Esophagus squamous epithelium (tissue), 5 donors: Measurements from ENCODE around the gene WFDC10A. TPM values are rescaled to one million over a fixed set of nuclear protein-coding genes. Genes with fewer than 3 reads are reported as not detected.
"Not testable (repeated sequence)": the region's sequence is repeated elsewhere in the genome, so short reads cannot be mapped to it uniquely, and the experiment has no call there.

ENCODE experiments used
- DNase-seq: peaks from one replicate; lab custom pipeline; 2025; lab: John Stamatoyannopoulos, UW
- H3K27ac ChIP-seq, 4 donors: fragments of 200-600 bp; sonication (generic); one replicate each; pipeline ENCODE4 v1.5.1; 2016 to 2019; ENCODE audit warnings: mild to moderate bottlenecking in 1 of 4
- H3K27me3 ChIP-seq, 4 donors: fragments of 200-600 bp; sonication (generic); 1 replicate in 3 of 4; 2 replicates in 1 of 4; pipeline versions ENCODE4 v1.5.1 to v1.6.0; 2017 to 2021; ENCODE audit warnings: antibody characterized with exemption in 1 of 4
- H3K36me3 ChIP-seq, 3 donors: fragments of 200-600 bp; sonication (generic); one replicate each; pipeline ENCODE4 v1.5.1; 2016 to 2019
- H3K4me1 ChIP-seq, 3 donors: fragments of 200-600 bp; sonication (generic); one replicate each; pipeline ENCODE4 v1.5.1; 2017 to 2019
- H3K4me3 ChIP-seq, 4 donors: fragments of 200-600 bp; sonication (generic); 1 replicate in 3 of 4; 2 replicates in 1 of 4; pipeline ENCODE4 v1.5.1; 2016 to 2019; ENCODE audit warnings: mild to moderate bottlenecking in 2 of 4, moderate library complexity in 1 of 4
- H3K9me3 ChIP-seq, 3 donors: fragments of 200-600 bp; sonication (generic); one replicate each; pipeline ENCODE4 v1.5.1; 2016 to 2019
- POLR2A ChIP-seq, 4 donors: fragments of 450-650 bp; IDR thresholded peaks; one replicate each; pipeline ENCODE4 v1.6.1; 2017; ENCODE audit warnings: antibody characterized with exemption in 4 of 4, mild to moderate bottlenecking in 4 of 4, moderate library complexity in 3 of 4
- WGBS, 2 donors: methylation state at CpG; one replicate each; pipeline ENCODE4 v1.1.5; 2018; 5-methylcytosine and 5-hydroxymethylcytosine counted together
- intact Hi-C: fragments of 100-400 bp; cut with DNase I; formaldehyde crosslinking; loops from one replicate; pipeline ENCODE4 v1.15.0; 2022
- total RNA-seq, 4 donors: library from RNA; depleted of rRNA; stranded (reverse); fragments of >200 nt; gene quantifications; one replicate each; pipeline ENCODE4 v1.1.0, GENCODE V29; 2016
- TF ChIP-seq, protein P1 (sequence below), 6 experiments: fragments of 450-650 bp in 4 of 6; fragments of 200-600 bp in 2 of 6; sonication (generic) in 2 of 6; IDR thresholded peaks; one replicate each; pipeline ENCODE4 v1.5.1; 2016 to 2019; ENCODE audit warnings: antibody characterized with exemption in 6 of 6, mild to moderate bottlenecking in 4 of 6, moderate library complexity in 4 of 6
- donor health status: DM: yes; HTN: yes; CAD: no.

WFDC10A gene
- total RNA-seq, 4 donors from 2014 or later = not detected

DNA sequence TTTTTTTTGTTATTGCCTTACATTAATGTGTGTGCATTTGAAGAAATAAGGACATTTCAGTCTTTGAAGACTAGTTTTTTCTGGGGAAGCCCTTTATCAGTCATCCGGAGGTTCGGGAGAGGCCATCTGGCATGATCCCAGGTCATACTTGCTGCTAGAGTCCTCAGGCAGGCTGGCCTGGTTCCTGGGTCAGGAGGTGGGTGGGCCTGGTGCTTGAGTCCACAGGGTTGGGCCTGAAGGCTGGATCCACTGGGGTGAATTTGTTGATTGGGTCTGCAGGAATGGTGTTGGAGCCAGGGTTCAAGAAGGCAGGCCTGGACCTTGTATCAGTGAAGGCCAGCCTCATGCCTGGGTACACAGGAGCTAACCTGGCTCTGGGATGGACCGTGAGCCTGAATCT is 17.3 kb downstream of the WFDC10A start:
- 78 to 92% methylated on average over 2 to 3 of the region's 3 CpGs for WGBS, 2 donors
- intact Hi-C loops = no loop called here
- no peaks in the 10 kb centered on the region for H3K9me3 ChIP-seq
- DNase-seq = no peak
- no peak overlapping the region for H3K27ac ChIP-seq
- TF ChIP-seq POLR2A (IDR thresholded peaks at IDR 0.05) = no peak
- TF ChIP-seq, protein P1, sequence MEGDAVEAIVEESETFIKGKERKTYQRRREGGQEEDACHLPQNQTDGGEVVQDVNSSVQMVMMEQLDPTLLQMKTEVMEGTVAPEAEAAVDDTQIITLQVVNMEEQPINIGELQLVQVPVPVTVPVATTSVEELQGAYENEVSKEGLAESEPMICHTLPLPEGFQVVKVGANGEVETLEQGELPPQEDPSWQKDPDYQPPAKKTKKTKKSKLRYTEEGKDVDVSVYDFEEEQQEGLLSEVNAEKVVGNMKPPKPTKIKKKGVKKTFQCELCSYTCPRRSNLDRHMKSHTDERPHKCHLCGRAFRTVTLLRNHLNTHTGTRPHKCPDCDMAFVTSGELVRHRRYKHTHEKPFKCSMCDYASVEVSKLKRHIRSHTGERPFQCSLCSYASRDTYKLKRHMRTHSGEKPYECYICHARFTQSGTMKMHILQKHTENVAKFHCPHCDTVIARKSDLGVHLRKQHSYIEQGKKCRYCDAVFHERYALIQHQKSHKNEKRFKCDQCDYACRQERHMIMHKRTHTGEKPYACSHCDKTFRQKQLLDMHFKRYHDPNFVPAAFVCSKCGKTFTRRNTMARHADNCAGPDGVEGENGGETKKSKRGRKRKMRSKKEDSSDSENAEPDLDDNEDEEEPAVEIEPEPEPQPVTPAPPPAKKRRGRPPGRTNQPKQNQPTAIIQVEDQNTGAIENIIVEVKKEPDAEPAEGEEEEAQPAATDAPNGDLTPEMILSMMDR (IDR thresholded peaks at IDR 0.05) = no peak
- no peaks in the 10 kb centered on the region for H3K4me1 ChIP-seq
- peaks cover 0 to 9% (median 0%) of the 10 kb centered on the region in 4 donors for H3K27me3 ChIP-seq
- H3K36me3 ChIP-seq = no peaks in the 10 kb centered on the region
- H3K4me3 ChIP-seq = no peak overlapping the region

DNA sequence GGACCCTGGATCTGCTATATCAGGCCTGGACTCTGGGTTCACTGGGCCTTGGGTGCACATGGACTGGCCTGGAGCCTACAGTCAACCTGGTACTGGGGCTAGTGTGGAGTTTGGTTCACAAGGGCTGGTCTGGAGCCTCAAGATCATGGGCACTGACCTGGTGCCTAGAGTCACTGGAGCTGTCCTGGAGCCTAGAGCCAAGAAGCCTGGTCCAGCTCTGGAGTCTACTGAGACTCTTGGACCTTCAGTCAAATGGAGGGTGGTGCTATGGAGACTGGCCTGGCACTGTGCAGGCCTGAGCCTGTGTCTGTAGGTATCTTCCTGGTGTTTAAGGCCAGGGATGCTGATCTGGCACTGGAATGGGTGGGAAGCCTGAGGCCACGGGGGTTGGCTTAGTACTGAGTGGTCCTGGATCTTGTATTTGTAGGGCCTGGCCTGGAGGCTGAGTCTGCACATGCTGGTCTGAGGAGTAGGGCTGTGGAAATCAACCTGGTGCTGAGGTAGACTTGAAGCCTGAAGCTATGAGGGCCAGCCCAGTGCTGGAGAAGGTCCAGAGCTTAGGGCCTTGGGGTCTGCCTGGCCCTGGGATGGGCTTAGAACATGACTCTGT is 18.0 kb downstream of the WFDC10A start:
- intact Hi-C loops = no loop called here
- Histone ChIP-seq H3K27me3 (peaks cover 0 to 9% (median 0%) of the 10 kb centered on the region in 4 donors), H3K4me3 (no peak overlapping the region), H3K36me3 (no peaks in the 10 kb centered on the region), H3K9me3 (no peaks in the 10 kb centered on the region), H3K4me1 (no peaks in the 10 kb centered on the region), H3K27ac (no peak overlapping the region)
- DNase-seq = no peak
- TF ChIP-seq, protein P1 (IDR thresholded peaks at IDR 0.05) = no peak
- 60% methylated on average over 1 of the region's 1 CpG; no CpG with 5 or more reads in 1 of the 2 donors for WGBS, 2 donors

DNA sequence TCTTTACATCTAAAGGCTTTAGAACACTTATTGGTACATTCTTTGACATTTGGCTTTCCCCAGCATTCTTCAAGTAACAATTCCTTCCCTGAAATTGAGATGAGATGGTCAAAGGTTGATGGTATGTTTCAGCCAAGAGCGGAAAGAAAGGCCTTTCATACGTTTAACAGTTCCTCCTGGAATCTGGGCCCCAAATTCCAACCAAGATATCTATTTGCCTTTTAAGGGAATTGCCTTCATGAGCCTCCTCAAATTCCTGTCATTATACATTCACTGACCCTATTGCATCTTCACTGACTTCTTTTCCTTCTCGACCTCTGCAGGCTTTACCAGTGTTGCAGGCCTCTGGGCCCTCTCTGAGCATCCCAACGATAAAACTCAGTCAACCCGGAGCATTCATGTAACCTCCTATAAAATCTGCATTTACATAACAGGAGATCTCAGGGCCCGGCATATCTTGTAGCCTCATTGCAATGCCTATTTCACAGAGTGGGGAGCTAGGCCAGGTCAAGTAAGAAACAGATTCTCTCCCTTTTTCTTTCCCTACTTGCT is 19.8 kb downstream of the WFDC10A start:
- Histone ChIP-seq H3K27ac (no peak overlapping the region), H3K36me3 (no peaks in the 10 kb centered on the region), H3K9me3 (no peaks in the 10 kb centered on the region), H3K4me1 (no peaks in the 10 kb centered on the region), H3K4me3 (no peak overlapping the region), H3K27me3 (peaks cover 0 to 9% (median 0%) of the 10 kb centered on the region in 4 donors)
- intact Hi-C loops = no loop called here
- TF ChIP-seq, protein P1 (IDR thresholded peaks at IDR 0.05) = no peak
- TF ChIP-seq POLR2A (IDR thresholded peaks at IDR 0.05) = no peak
- 76 to 86% methylated on average over 6 of the region's 6 CpGs for WGBS, 2 donors
- DNase-seq = no peak

DNA sequence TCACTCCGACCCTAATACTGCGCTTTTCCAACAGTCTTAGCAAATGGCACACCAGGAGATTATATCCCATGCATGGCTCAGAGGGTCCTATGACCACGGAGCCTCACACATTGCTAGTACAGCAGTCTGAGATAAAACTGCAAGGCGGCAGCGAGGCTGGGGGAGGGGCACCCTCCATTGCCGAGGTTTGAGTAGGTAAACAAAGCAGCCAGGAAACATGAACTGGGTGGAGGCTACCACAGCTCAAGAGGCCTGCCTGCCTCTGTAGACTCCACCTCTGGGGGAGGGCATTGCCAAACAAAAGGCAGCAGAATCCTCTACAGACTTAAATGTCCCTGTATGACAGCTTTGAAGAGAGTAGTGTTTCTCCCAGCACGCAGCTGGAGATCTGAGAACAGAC is 22.2 kb downstream of the WFDC10A start:
- H3K27ac ChIP-seq, H3K4me1 ChIP-seq, H3K9me3 ChIP-seq, H3K36me3 ChIP-seq, DNase-seq, H3K27me3 ChIP-seq, H3K4me3 ChIP-seq, intact Hi-C loops: not testable (repeated sequence)
- 58 to 85% methylated on average over 3 to 6 of the region's 7 CpGs for WGBS, 2 donors

DNA sequence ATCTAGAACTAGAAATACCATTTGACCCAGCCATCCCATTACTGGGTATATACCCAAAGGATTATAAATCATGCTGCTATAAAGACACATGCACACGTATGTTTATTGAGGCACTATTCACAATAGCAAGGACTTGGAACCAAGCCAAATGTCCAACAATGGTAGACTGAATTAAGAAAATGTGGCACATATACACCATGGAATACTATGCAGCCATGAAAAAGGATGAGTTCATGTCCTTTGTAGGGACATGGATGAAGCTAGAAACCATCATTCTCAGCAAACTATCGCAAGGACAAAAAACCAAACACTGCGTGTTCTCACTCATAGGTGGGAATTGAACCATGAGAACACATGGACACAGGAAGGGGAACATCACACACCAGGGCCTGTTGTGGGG is 27.5 kb downstream of the WFDC10A start:
- H3K36me3 ChIP-seq, H3K4me3 ChIP-seq, H3K9me3 ChIP-seq, H3K27me3 ChIP-seq, intact Hi-C loops, H3K27ac ChIP-seq, DNase-seq, H3K4me1 ChIP-seq: not testable (repeated sequence)
- 57 to 90% methylated on average over 3 of the region's 3 CpGs for WGBS, 2 donors

DNA sequence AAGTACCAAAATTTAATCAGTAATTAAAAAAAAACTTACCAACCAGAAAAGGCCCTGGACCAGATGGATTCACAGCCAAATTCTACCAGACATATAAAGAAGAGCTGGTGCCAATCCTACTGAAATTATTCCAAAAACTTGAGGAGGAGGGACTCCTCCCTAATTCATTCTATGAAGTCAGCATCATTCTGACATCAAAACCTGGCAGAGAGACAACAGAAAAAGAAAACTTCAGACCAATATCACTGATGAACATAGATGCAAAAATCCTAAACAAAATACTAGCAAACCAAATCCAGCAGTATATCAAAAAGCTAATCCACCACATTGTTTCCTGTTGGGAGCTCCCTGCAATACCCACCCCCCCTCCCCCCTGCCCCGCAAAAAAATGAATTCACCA is 40.6 kb downstream of the WFDC10A start, which contains the start of gene WFDC11:
WFDC11 (minus strand) TSS at position 101 of the 400 bp plus-strand sequence. CDS start 19,639 bp downstream, outside the sequence.
- H3K4me3 ChIP-seq = no peak within 1 kb of the TSS
- intact Hi-C loops = no loop called here
- TF ChIP-seq, protein P1 (IDR thresholded peaks at IDR 0.05) = no peak
- no peak for TF ChIP-seq POLR2A (IDR thresholded peaks at IDR 0.05)
- H3K27me3 ChIP-seq = peaks cover 0 to 16% (median 0%) of the 10 kb centered on the region in 4 donors
- H3K36me3 ChIP-seq = no peaks in the 10 kb centered on the region
- DNase-seq = no peak
- no peak within 1 kb of the TSS for H3K27ac ChIP-seq
- WGBS, 2 donors = 53 to 100% methylated on average over 1 of the region's 1 CpG
- H3K4me1 ChIP-seq = no peaks in the 10 kb centered on the region
- H3K9me3 ChIP-seq = no peaks in the 10 kb centered on the region
